IMR-90 (cell line): ENCODE results near the gene IL11RA. TPM values are rescaled to one million over a fixed set of nuclear protein-coding genes. Genes with fewer than 3 reads are reported as not detected.

Source experiments
- ATAC-seq: fragments of 200-7000 bp; cut with Tn5 transposase; 2 replicates; pipeline ENCODE4 v1.9.1; 2020; ENCODE audit warnings: low read depth, mild to moderate bottlenecking, moderate library complexity
- BruUV-seq: library from RNA; stranded (reverse); fragments of 400-500 nt; replicated peaks from 2 replicates; lab custom pipeline; 2021; lab: Mats Ljungman, UMichigan
- CTCF ChIA-PET: fragments of 300-600 bp; formaldehyde crosslinking; extraction: SDS; loops from one replicate; lab custom pipeline; 2021; ENCODE audit warnings: antibody characterized with exemption; lab: Yijun Ruan, JAX
- POLR2A ChIA-PET: fragments of 300-600 bp; sonication (Branson Sonifier 250); formaldehyde crosslinking; loops from one replicate; lab custom pipeline; 2022; ENCODE audit warnings: antibody characterized with exemption; ENCODE audit not compliant: unreplicated experiment; lab: Charles Lee
- DNase-seq: peaks from one replicate; pipeline ENCODE4 v3.0.0; 2013
- H2AFZ ChIP-seq: replicated peaks from 2 replicates; pipeline ENCODE3; 2013; ENCODE audit warnings: low read length, mild to moderate bottlenecking; ENCODE audit not compliant: poor library complexity
- H2AK5ac ChIP-seq: 2 replicates; pipeline ENCODE4 v1.6.1; 2013; ENCODE audit warnings: low read depth, low read length, inconsistent platforms
- H2AK9ac ChIP-seq: replicated peaks from 2 replicates; pipeline ENCODE3; 2013; ENCODE audit warnings: mild to moderate bottlenecking, low read depth, low read length, moderate library complexity; ENCODE audit not compliant: poor library complexity
- H2BK120ac ChIP-seq: 2 replicates; pipeline ENCODE4 v1.6.1; 2013; ENCODE audit warnings: low read depth, low read length, inconsistent platforms
- H2BK15ac ChIP-seq: 3 replicates; pipeline ENCODE4 v1.6.1; 2013; ENCODE audit warnings: low read depth, low read length, inconsistent platforms
- H2BK20ac ChIP-seq: 2 replicates; pipeline ENCODE4 v1.6.1; 2013; ENCODE audit warnings: low read depth, mild to moderate bottlenecking, inconsistent platforms, low read length, moderate library complexity
- H2BK5ac ChIP-seq: 2 replicates; pipeline ENCODE4 v1.6.1; 2013; ENCODE audit warnings: mild to moderate bottlenecking, low read depth, low read length, inconsistent platforms; ENCODE audit not compliant: poor library complexity, severe bottlenecking
- H3K14ac ChIP-seq: replicated peaks from 2 replicates; pipeline ENCODE4 v1.6.1; 2013; ENCODE audit warnings: low read depth, low read length, inconsistent platforms
- H3K18ac ChIP-seq: 2 replicates; pipeline ENCODE4 v1.6.1; 2013; ENCODE audit warnings: low read depth, low read length, control low read depth
- H3K23ac ChIP-seq: 2 replicates; pipeline ENCODE4 v1.6.1; 2013; ENCODE audit warnings: low read depth, low read length, inconsistent platforms
- H3K27ac ChIP-seq: 2 replicates; pipeline ENCODE4 v1.5.1; 2013; ENCODE audit warnings: mild to moderate bottlenecking, control low read depth, low read length; ENCODE audit not compliant: insufficient read depth
- H3K27me3 ChIP-seq: 2 replicates; pipeline ENCODE4 v1.6.1; 2013; ENCODE audit warnings: low read length; ENCODE audit not compliant: control insufficient read depth, insufficient read depth
- H3K36me3 ChIP-seq: 2 replicates; pipeline ENCODE4 v1.6.1; 2013; ENCODE audit warnings: low read length, mixed read lengths; ENCODE audit not compliant: control insufficient read depth, insufficient read depth
- H3K4ac ChIP-seq: 2 replicates; pipeline ENCODE4 v1.6.1; 2013; ENCODE audit warnings: low read depth, low read length, inconsistent platforms
- H3K4me1 ChIP-seq: 2 replicates; pipeline ENCODE4 v1.6.1; 2013; ENCODE audit warnings: low read length, mixed read lengths; ENCODE audit not compliant: control insufficient read depth, insufficient read depth
- H3K4me2 ChIP-seq: 2 replicates; pipeline ENCODE4 v1.6.1; 2013; ENCODE audit warnings: low read depth, mild to moderate bottlenecking, control low read depth, low read length, moderate library complexity
- H3K4me3 ChIP-seq: 2 replicates; pipeline ENCODE4 v1.5.1; 2013; ENCODE audit warnings: low read depth, mild to moderate bottlenecking, control low read depth, low read length, moderate library complexity; ENCODE audit not compliant: insufficient read depth
- H3K56ac ChIP-seq: 2 replicates; pipeline ENCODE4 v1.6.1; 2013; ENCODE audit warnings: low read length, inconsistent platforms; ENCODE audit not compliant: insufficient read depth; ENCODE audit errors: extremely low read depth
- H3K79me1 ChIP-seq, 2 experiments: 2 replicates each; pipeline ENCODE4 v1.6.1; 2013; ENCODE audit warnings: low read length in 2 of 2, inconsistent platforms in 1 of 2, low read depth in 1 of 2
- H3K9ac ChIP-seq: 2 replicates; pipeline ENCODE4 v1.6.1; 2013; ENCODE audit warnings: low read depth, low read length, control low read depth
- H3K9me1 ChIP-seq: 2 replicates; pipeline ENCODE4 v1.6.1; 2013; ENCODE audit warnings: low read length, inconsistent platforms; ENCODE audit not compliant: insufficient read depth
- H3K9me3 ChIP-seq: 2 replicates; pipeline ENCODE4 v1.6.1; 2013; ENCODE audit warnings: low read length; ENCODE audit not compliant: control insufficient read depth, insufficient read depth
- H4K20me1 ChIP-seq: 2 replicates; pipeline ENCODE4 v1.6.1; 2013; ENCODE audit warnings: low read length, inconsistent platforms; ENCODE audit not compliant: insufficient read depth
- H4K5ac ChIP-seq: 2 replicates; pipeline ENCODE4 v1.6.1; 2013; ENCODE audit warnings: mild to moderate bottlenecking, low read depth, low read length, control low read depth
- H4K8ac ChIP-seq, 2 experiments: 2 replicates each; pipeline ENCODE4 v1.6.1; 2013; ENCODE audit warnings: low read depth in 2 of 2, low read length in 2 of 2, control low read depth in 1 of 2, inconsistent platforms in 1 of 2
- H4K91ac ChIP-seq: 2 replicates; pipeline ENCODE4 v1.6.1; 2013; ENCODE audit warnings: low read depth, low read length, inconsistent platforms; ENCODE audit not compliant: insufficient read depth
- USF2 ChIP-seq: fragments of 150-350 bp; IDR thresholded peaks from 2 replicates; pipeline ENCODE4 v1.6.1; 2017; ENCODE audit warnings: mild to moderate bottlenecking, antibody characterized with exemption, low read length, low read depth
- WGBS, 2 experiments: methylation state at CpG; one replicate each; pipeline versions ENCODE4 v1.1.5 to v1.1.7; 2013; ENCODE audit warnings: missing lambda C conversion rate in 2 of 2; ENCODE audit not compliant: insufficient read length in 1 of 2; ENCODE audit errors: extremely low coverage in 2 of 2; 5-methylcytosine and 5-hydroxymethylcytosine counted together
- dilution Hi-C: fragments of 300-500 bp; cut with HindIII; formaldehyde crosslinking; loops from one replicate; pipeline ENCODE4 v1.14.3; 2018; ENCODE audit warnings: low sequenced_read_pairs; ENCODE audit not compliant: unreplicated experiment
- in situ Hi-C: fragments of 300-500 bp; cut with MboI; formaldehyde crosslinking; loops from 3 replicates; pipeline ENCODE4 v1.14.3; 2019; ENCODE audit warnings: low sequenced_read_pairs, inconsistent platforms, mixed read lengths
- intact Hi-C: fragments of 100-400 bp; cut with micrococcal nuclease; formaldehyde crosslinking; loops from 2 replicates; pipeline ENCODE4 v1.10.0; 2022
- polyA plus RNA-seq, 3 experiments: library from polyadenylated mRNA; depleted of rRNA; stranded (reverse); fragments of >200 nt; gene quantifications; 2 replicates each; pipeline ENCODE4 v1.2.3, GENCODE V29; 2012; ENCODE audit warnings: low replicate concordance in 1 of 3
- total RNA-seq: library from RNA; depleted of rRNA; stranded (reverse); fragments of >200 nt; gene quantifications from 2 replicates; pipeline ENCODE4 v1.2.3, GENCODE V29; 2012

Gene IL11RA
- total and polyA plus RNA-seq, 2 of the 4 experiments (the other 2 are of a cell fraction): 8.2 to 15.9 TPM

- H3K9ac ChIP-seq: no peak overlapping the region
- in situ Hi-C loops: no loop called here
- no peak overlapping the region for H2BK20ac ChIP-seq
- BruUV-seq: no TSS peak
- no peak overlapping the region for H4K91ac ChIP-seq
- H3K36me3 ChIP-seq: no peaks in the 10 kb centered on the region
- H4K5ac ChIP-seq: no peak overlapping the region
- ChIA-PET CTCF (interaction anchor here (1.0 kb wide), 1 partner anchor 15 kb away, joined by 3 read pairs; no protein-coding TSS in a partner anchor), POLR2A (no interaction called here)
- no peak overlapping the region for H2AK9ac ChIP-seq
- H3K4me1 ChIP-seq: no peaks in the 10 kb centered on the region; the same call in 1 of the 2 replicates
- ATAC-seq (no peak), DNase-seq (no peak)
- H3K9me3 ChIP-seq: no peaks in the 10 kb centered on the region
- no peak overlapping the region for H3K18ac ChIP-seq
- no peak overlapping the region for H2BK5ac ChIP-seq
- H3K27ac ChIP-seq: no peak overlapping the region
- no peaks in the 10 kb centered on the region for H3K79me1 ChIP-seq
- no peak overlapping the region for H2BK120ac ChIP-seq
- no peak overlapping the region for H3K4me3 ChIP-seq
- dilution Hi-C loops: no loop called here
- no peak overlapping the region for H3K56ac ChIP-seq
- intact Hi-C loops: no loop called here
- no peak overlapping the region for H3K4me2 ChIP-seq
- H2AK5ac ChIP-seq: no peak overlapping the region
- no peak overlapping the region for H3K23ac ChIP-seq
- TF ChIP-seq USF2: no peak
- WGBS, 2 experiments: 93% methylated on average over 2 of the region's 10 CpGs; no CpG with 5 or more reads in 1 of the 2 experiments
- H2AFZ ChIP-seq: no peak overlapping the region
- no peak overlapping the region for H2BK15ac ChIP-seq
- H3K4ac ChIP-seq: no peak overlapping the region
- no peak overlapping the region for H4K8ac ChIP-seq
- no peaks in the 10 kb centered on the region for H3K27me3 ChIP-seq
- 0 out of 2 replicates have a peak, but pooled peaks cover 7% of the 10 kb centered on the region for H3K9me1 ChIP-seq
- H3K14ac ChIP-seq: no peak overlapping the region
- no peaks in the 10 kb centered on the region; the same call in 1 of the 2 replicates for H4K20me1 ChIP-seq
Observed at GRCh38 chr9:34687276-34688030, 35.5 kb downstream of the IL11RA start.
